HEK293 (cell line): ENCODE measurements around the gene GRIP1.

Source experiments
- BCL11B ChIP-seq: fragments of 450-650 bp; formaldehyde crosslinking; IDR thresholded peaks from 2 replicates; pipeline ENCODE4 v1.5.1; 2016; ENCODE audit warnings: low read depth, missing biosample characterization, missing genetic modification characterization
- HIC1 ChIP-seq: fragments of 450-650 bp; formaldehyde crosslinking; IDR thresholded peaks from 2 replicates; pipeline ENCODE4 v1.5.1; 2016; ENCODE audit warnings: missing biosample characterization, missing genetic modification characterization
- KLF1 ChIP-seq: fragments of 450-650 bp; formaldehyde crosslinking; IDR thresholded peaks from 2 replicates; pipeline ENCODE4 v1.5.1; 2016; ENCODE audit warnings: missing biosample characterization, missing genetic modification characterization
- PATZ1 ChIP-seq: fragments of 450-650 bp; formaldehyde crosslinking; IDR thresholded peaks from 2 replicates; pipeline ENCODE4 v1.5.1; 2016; ENCODE audit warnings: missing biosample characterization, missing genetic modification characterization
- ZBTB10 ChIP-seq: fragments of 450-650 bp; formaldehyde crosslinking; IDR thresholded peaks from 2 replicates; pipeline ENCODE4 v1.5.1; 2016; ENCODE audit warnings: missing biosample characterization, missing genetic modification characterization
- ZBTB20 ChIP-seq: fragments of 450-650 bp; formaldehyde crosslinking; IDR thresholded peaks from 2 replicates; pipeline ENCODE4 v1.5.1; 2016; ENCODE audit warnings: missing biosample characterization, missing genetic modification characterization
- ZFHX2 ChIP-seq: fragments of 450-650 bp; formaldehyde crosslinking; conservative IDR thresholded peaks from 2 replicates; pipeline ENCODE4 v1.5.1; 2016; ENCODE audit warnings: missing biosample characterization, missing genetic modification characterization
- ZFP41 ChIP-seq: fragments of 450-650 bp; formaldehyde crosslinking; IDR thresholded peaks from 2 replicates; pipeline ENCODE4 v1.5.1; 2016; ENCODE audit warnings: missing biosample characterization, missing genetic modification characterization, borderline replicate concordance
- ZNF24 ChIP-seq: fragments of 450-650 bp; formaldehyde crosslinking; IDR thresholded peaks from 2 replicates; pipeline ENCODE4 v1.5.1; 2016; ENCODE audit warnings: missing biosample characterization, missing genetic modification characterization
- ZNF266 ChIP-seq: fragments of 450-650 bp; formaldehyde crosslinking; IDR thresholded peaks from 2 replicates; pipeline ENCODE4 v1.5.1; 2016; ENCODE audit warnings: missing biosample characterization, missing genetic modification characterization, low read depth
- ZNF280C ChIP-seq: fragments of 450-650 bp; formaldehyde crosslinking; IDR thresholded peaks from 2 replicates; pipeline ENCODE4 v1.5.1; 2016; ENCODE audit warnings: missing biosample characterization, missing genetic modification characterization
- ZNF311 ChIP-seq: fragments of 450-650 bp; formaldehyde crosslinking; IDR thresholded peaks from 2 replicates; pipeline ENCODE4 v1.5.1; 2017; ENCODE audit warnings: missing biosample characterization, missing genetic modification characterization, borderline replicate concordance
- ZNF398 ChIP-seq: fragments of 450-650 bp; formaldehyde crosslinking; IDR thresholded peaks from 2 replicates; pipeline ENCODE4 v1.5.1; 2017; ENCODE audit warnings: missing biosample characterization, missing genetic modification characterization
- ZNF518A ChIP-seq: fragments of 450-650 bp; formaldehyde crosslinking; conservative IDR thresholded peaks from 2 replicates; pipeline ENCODE4 v1.5.1; 2016; ENCODE audit warnings: low read depth, missing biosample characterization, missing genetic modification characterization
- ZNF560 ChIP-seq: fragments of 450-650 bp; formaldehyde crosslinking; IDR thresholded peaks from 2 replicates; pipeline ENCODE4 v1.5.1; 2017; ENCODE audit warnings: missing biosample characterization, missing genetic modification characterization, borderline replicate concordance
- ZNF561 ChIP-seq: fragments of 450-650 bp; IDR thresholded peaks from 2 replicates; pipeline ENCODE4 v1.5.1; 2018; ENCODE audit warnings: missing biosample characterization, missing genetic modification characterization, borderline replicate concordance
- ZNF585B ChIP-seq: fragments of 450-650 bp; formaldehyde crosslinking; IDR thresholded peaks from 2 replicates; pipeline ENCODE4 v1.5.1; 2016; ENCODE audit warnings: missing biosample characterization, missing genetic modification characterization
- ZNF830 ChIP-seq: fragments of 450-650 bp; IDR thresholded peaks from 2 replicates; pipeline ENCODE4 v1.5.0; 2018; ENCODE audit warnings: missing biosample characterization, missing genetic modification characterization, low read depth, mild to moderate bottlenecking, moderate library complexity
- ZSCAN18 ChIP-seq: fragments of 450-650 bp; formaldehyde crosslinking; IDR thresholded peaks from 2 replicates; pipeline ENCODE4 v1.5.1; 2016; ENCODE audit warnings: missing biosample characterization, missing genetic modification characterization
- ZSCAN30 ChIP-seq: fragments of 450-650 bp; IDR thresholded peaks from 2 replicates; pipeline ENCODE4 v1.5.1; 2018; ENCODE audit warnings: missing biosample characterization, mild to moderate bottlenecking, missing genetic modification characterization, moderate library complexity

GRIP1 gene

GRCh38 chr12:66319266-66319954, 359.5 kb downstream of the GRIP1 start (continued):
- no peak for TF ChIP-seq ZSCAN18 (tag by site-specific recombination)
- no peak for TF ChIP-seq ZNF518A
- TF ChIP-seq ZNF585B (tag by site-specific recombination) = no peak
- no peak for TF ChIP-seq ZNF830 (tag by site-specific recombination)
- TF ChIP-seq ZNF266 (tag by site-specific recombination) = no peak
- peak; percentile 66; the same call in 1 of the 2 replicates for TF ChIP-seq ZSCAN30 (tag by site-specific recombination)
- TF ChIP-seq ZFHX2 (tag by site-specific recombination) = no peak
- no peak for TF ChIP-seq ZBTB10
- no peak for TF ChIP-seq ZNF560 (tag by site-specific recombination)
- no peak for TF ChIP-seq ZNF398 (tag by site-specific recombination)
- TF ChIP-seq PATZ1 = no peak
- no peak for TF ChIP-seq ZBTB20 (tag by site-specific recombination)
- TF ChIP-seq ZNF24 (tag by site-specific recombination) = no peak
- TF ChIP-seq ZNF280C (tag by site-specific recombination) = no peak
- no peak for TF ChIP-seq ZFP41 (tag by site-specific recombination)
- peak; percentile 85 for TF ChIP-seq BCL11B
- TF ChIP-seq KLF1 = no peak
- no peak for TF ChIP-seq HIC1 (tag by site-specific recombination)
- TF ChIP-seq ZNF311 = no peak
- peak; percentile 69; the same call in 1 of the 2 replicates for TF ChIP-seq ZNF561 (tag by site-specific recombination)
